ENCODE results near the gene CIZ1.

Gene CIZ1

DNA sequence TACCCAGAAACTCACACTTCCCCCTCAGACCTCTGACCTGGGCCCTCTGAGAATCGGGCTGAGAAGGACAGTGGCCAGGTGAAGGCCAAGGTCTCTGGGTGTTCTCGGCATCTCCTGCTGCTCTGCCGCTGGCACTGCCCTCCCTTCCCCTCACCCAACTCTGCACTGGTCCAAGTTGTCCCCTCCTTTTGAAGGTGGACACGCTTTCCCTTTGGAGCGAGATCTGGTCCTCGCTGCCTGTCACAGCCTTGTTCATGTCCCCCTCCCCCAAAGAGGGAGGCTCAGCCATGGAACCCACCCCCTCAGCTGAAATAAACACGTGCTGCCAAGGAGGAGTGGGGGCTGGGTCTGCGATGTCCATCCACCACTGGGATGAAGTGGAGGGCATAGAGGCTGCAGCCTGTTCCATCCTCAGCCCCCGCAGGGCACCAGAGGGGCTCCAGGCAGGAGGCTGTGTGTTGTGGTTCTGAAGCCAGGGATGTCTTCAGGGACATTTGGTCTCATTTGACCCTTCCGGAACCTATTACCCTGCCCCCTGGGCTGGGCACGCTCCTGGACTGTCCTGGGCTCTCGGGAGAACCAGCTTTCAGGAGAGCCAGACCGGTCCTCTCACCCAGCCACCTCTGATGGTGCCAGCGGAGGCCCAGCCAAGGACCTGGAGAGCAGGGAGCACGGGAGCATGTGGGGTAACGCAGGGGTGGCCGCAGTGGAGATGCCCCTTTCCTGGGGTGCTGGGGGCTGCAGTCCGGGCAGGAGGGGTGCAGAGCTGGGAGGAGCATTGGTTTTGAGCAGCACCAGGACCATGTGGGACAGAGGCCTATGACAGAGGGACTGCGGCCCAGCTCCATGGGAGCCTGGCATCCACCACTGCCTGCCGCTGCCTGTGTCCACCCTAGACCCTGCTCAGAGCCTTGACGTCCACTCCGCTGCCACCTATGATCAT lies 46.9 kb downstream of the CIZ1 start:
- Histone ChIP-seq H3K36me3 (ENCODE audit: insufficient read depth, insufficient read length, low read length) (no peaks in the 10 kb centered on the region), H3K4me3 (ENCODE audit: insufficient read length, low read depth) (no peak overlapping the region), H3K9ac (ENCODE audit: insufficient read length, low read depth) (no peak overlapping the region), H3K9me3 (ENCODE audit: insufficient read depth, low read length) (no peaks in the 10 kb centered on the region), H3K4me1 (ENCODE audit: insufficient read depth, insufficient read length) (peaks cover 15% of the 10 kb centered on the region), H3K27me3 (ENCODE audit: insufficient read depth, insufficient read length) (peaks cover 3% of the 10 kb centered on the region)
- no peak for TF ChIP-seq ZNF274 (IDR thresholded peaks at IDR 0.05; ENCODE audit: low read depth, low read length)
- TF ChIP-seq SUZ12 (IDR thresholded peaks at IDR 0.05; ENCODE audit: extremely low read depth, insufficient read depth, insufficient read length): no peak
- no peak for TF ChIP-seq YY1 (IDR thresholded peaks at IDR 0.05; ENCODE audit: insufficient read depth, insufficient read length)
- DNase-seq (ENCODE audit: low read depth, low spot score): no peak

DNA sequence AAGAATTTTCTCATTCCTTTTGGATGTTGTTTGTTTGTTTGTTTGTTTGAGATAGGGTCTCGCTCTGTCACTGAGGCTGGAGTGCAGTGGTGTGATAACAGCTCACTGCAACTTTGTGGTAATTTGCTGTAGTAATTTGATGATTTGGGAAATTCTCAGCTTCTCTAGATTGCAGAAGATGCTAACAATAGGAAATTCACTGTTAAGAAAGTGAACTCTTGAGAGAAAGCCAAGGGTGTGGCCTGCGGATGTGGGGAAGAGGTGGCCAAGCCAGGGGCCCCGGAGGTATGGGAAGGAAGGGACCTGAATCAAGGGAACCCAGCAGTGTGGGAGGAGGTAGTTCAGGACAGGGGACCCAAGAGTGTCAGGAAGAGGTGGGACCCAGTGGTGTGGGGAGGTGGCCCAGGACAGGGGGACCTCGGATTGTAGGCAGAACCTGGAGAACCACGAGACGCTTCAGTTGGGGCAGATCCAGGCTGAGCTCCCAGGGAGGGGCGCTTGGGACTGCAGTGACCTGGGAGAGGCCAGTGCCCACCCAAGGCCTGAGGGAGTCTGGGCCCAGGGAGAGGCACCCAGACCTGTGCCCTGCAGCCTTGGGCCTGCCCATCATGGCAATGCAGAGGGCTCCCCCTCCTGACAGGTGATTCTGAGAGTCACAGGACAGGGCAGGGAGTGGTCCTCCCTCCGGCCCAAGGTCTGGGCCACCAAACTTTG lies 47.7 kb downstream of the CIZ1 start:
- Histone ChIP-seq H3K9me3 (ENCODE audit: insufficient read depth, low read length) (no peaks in the 10 kb centered on the region), H3K4me3 (ENCODE audit: insufficient read length, low read depth) (no peak overlapping the region), H3K36me3 (ENCODE audit: insufficient read depth, insufficient read length, low read length) (no peaks in the 10 kb centered on the region), H3K9ac (ENCODE audit: insufficient read length, low read depth) (no peak overlapping the region), H3K4me1 (ENCODE audit: insufficient read depth, insufficient read length) (peaks cover 12% of the 10 kb centered on the region), H3K27me3 (ENCODE audit: insufficient read depth, insufficient read length) (peaks cover 3% of the 10 kb centered on the region)
- no peak for DNase-seq (ENCODE audit: low read depth, low spot score)
- TF ChIP-seq YY1 (IDR thresholded peaks at IDR 0.05; ENCODE audit: insufficient read depth, insufficient read length) (no peak), SUZ12 (IDR thresholded peaks at IDR 0.05; ENCODE audit: extremely low read depth, insufficient read depth, insufficient read length) (no peak), ZNF274 (IDR thresholded peaks at IDR 0.05; ENCODE audit: low read depth, low read length) (no peak)

DNA sequence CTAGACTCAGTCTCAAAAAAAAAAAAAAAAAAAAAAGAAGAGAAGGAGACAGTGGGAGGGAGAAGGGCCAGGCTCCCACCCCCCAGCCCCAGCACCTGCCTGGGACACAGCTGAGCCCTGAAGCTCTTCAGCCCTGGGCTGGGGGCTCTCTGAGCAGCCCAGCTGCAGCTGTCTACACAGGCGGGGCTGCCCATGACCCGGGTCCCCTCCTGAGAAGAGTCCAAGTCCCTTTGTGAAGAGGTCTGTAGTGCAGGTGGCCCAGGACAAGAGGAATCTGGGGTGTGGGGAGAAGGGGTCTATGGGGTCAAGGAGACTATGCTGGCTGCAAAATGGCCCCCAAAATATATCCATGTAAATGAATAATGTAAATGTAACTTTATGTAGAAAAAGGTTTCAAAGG lies 48.8 kb downstream of the CIZ1 start:
- Histone ChIP-seq H3K9ac (ENCODE audit: insufficient read length, low read depth) (no peak overlapping the region), H3K4me1 (ENCODE audit: insufficient read depth, insufficient read length) (peaks cover 8% of the 10 kb centered on the region), H3K9me3 (ENCODE audit: insufficient read depth, low read length) (no peaks in the 10 kb centered on the region), H3K27me3 (ENCODE audit: insufficient read depth, insufficient read length) (peaks cover 3% of the 10 kb centered on the region), H3K4me3 (ENCODE audit: insufficient read length, low read depth) (no peak overlapping the region), H3K36me3 (ENCODE audit: insufficient read depth, insufficient read length, low read length) (no peaks in the 10 kb centered on the region)
- no peak for DNase-seq (ENCODE audit: low read depth, low spot score)
- no peak for TF ChIP-seq SUZ12 (IDR thresholded peaks at IDR 0.05; ENCODE audit: extremely low read depth, insufficient read depth, insufficient read length)
- no peak for TF ChIP-seq YY1 (IDR thresholded peaks at IDR 0.05; ENCODE audit: insufficient read depth, insufficient read length)
- no peak for TF ChIP-seq ZNF274 (IDR thresholded peaks at IDR 0.05; ENCODE audit: low read depth, low read length)

DNA sequence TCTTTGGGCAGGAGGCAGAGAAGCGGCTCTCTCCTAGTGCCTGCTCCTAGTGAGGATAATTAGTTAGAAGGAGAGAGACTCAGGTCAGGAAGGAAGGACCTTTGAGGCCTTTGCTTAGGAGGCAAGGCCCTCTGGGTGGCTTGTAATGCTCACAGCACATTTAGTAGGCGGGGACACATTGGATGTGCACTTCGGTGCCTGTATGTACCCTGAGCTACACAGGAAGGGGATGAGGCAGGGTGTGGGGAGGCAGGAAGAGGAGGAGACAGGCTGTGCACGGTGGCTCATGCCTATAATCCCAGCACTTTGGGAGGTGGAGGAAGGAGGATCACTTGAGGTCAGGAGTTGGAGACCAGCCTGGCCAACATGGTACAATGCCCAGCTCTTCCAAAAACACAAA lies 49.3 kb downstream of the CIZ1 start:
- Histone ChIP-seq H3K4me3 (ENCODE audit: insufficient read length, low read depth) (no peak overlapping the region), H3K4me1 (ENCODE audit: insufficient read depth, insufficient read length) (peaks cover 8% of the 10 kb centered on the region), H3K9ac (ENCODE audit: insufficient read length, low read depth) (no peak overlapping the region), H3K36me3 (ENCODE audit: insufficient read depth, insufficient read length, low read length) (no peaks in the 10 kb centered on the region), H3K27me3 (ENCODE audit: insufficient read depth, insufficient read length) (peaks cover 3% of the 10 kb centered on the region), H3K9me3 (ENCODE audit: insufficient read depth, low read length) (no peaks in the 10 kb centered on the region)
- TF ChIP-seq ZNF274 (IDR thresholded peaks at IDR 0.05; ENCODE audit: low read depth, low read length) (no peak), SUZ12 (IDR thresholded peaks at IDR 0.05; ENCODE audit: extremely low read depth, insufficient read depth, insufficient read length) (no peak), YY1 (IDR thresholded peaks at IDR 0.05; ENCODE audit: insufficient read depth, insufficient read length) (no peak)
- no peak for DNase-seq (ENCODE audit: low read depth, low spot score)

DNA sequence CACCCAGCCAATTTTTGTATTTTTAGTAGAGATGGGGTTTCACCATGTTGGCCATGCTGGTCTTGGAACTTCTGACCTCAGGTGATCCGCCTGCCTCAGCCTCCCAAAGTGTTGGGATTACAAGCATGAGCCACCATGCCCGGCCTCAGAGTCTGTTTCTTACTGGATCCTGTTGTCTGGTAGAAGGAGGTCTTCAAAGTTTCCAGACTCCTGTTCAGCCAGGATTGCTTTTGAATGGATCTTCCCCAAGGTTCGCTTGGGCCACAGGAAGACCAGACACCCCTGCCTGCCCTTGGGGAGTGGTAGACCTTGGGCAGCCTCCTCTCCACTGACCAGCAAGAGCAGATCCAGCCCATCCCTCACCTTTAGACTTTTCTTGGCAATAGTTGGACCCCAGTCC lies 49.8 kb downstream of the CIZ1 start:
- TF ChIP-seq YY1 (IDR thresholded peaks at IDR 0.05; ENCODE audit: insufficient read depth, insufficient read length): no peak
- no peak for TF ChIP-seq ZNF274 (IDR thresholded peaks at IDR 0.05; ENCODE audit: low read depth, low read length)
- no peak for TF ChIP-seq SUZ12 (IDR thresholded peaks at IDR 0.05; ENCODE audit: extremely low read depth, insufficient read depth, insufficient read length)
- Histone ChIP-seq H3K4me1 (ENCODE audit: insufficient read depth, insufficient read length) (peaks cover 8% of the 10 kb centered on the region), H3K9me3 (ENCODE audit: insufficient read depth, low read length) (no peaks in the 10 kb centered on the region), H3K36me3 (ENCODE audit: insufficient read depth, insufficient read length, low read length) (no peaks in the 10 kb centered on the region), H3K4me3 (ENCODE audit: insufficient read length, low read depth) (no peak overlapping the region), H3K27me3 (ENCODE audit: insufficient read depth, insufficient read length) (peaks cover 3% of the 10 kb centered on the region), H3K9ac (ENCODE audit: insufficient read length, low read depth) (no peak overlapping the region)
- DNase-seq (ENCODE audit: low read depth, low spot score): no peak

DNA sequence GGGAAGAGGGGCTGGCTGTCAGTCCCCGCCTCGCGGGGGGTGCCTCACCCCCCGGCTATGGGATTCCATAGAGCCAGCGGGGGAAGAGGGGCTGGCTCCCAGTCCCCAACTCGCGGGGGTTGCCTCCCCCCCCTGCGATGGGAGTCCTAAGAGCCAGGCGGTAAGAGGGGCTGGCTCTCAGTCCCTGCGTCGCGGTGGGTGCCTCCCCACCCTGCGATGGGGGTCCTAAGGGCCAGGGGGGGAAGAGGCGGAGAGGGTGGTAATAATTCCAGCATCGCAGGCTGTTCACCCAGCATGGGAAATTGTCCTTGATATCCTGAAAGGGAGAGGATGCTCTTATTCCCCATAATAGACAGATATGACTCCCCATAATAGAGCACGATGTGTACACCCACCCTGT lies 51.8 kb downstream of the CIZ1 start:
- TF ChIP-seq YY1 (IDR thresholded peaks at IDR 0.05; ENCODE audit: insufficient read depth, insufficient read length) (no peak), SUZ12 (IDR thresholded peaks at IDR 0.05; ENCODE audit: extremely low read depth, insufficient read depth, insufficient read length) (no peak), ZNF274 (IDR thresholded peaks at IDR 0.05; ENCODE audit: low read depth, low read length) (no peak)
- peaks cover 12% of the 10 kb centered on the region for H3K4me1 ChIP-seq (ENCODE audit: insufficient read depth, insufficient read length)
- DNase-seq (ENCODE audit: low read depth, low spot score): no peak
- H3K9ac ChIP-seq (ENCODE audit: insufficient read length, low read depth): no peak overlapping the region
- H3K9me3 ChIP-seq (ENCODE audit: insufficient read depth, low read length): no peaks in the 10 kb centered on the region
- H3K27me3 ChIP-seq (ENCODE audit: insufficient read depth, insufficient read length): no peaks in the 10 kb centered on the region
- no peak overlapping the region for H3K4me3 ChIP-seq (ENCODE audit: insufficient read length, low read depth)
- no peaks in the 10 kb centered on the region for H3K36me3 ChIP-seq (ENCODE audit: insufficient read depth, insufficient read length, low read length)

DNA sequence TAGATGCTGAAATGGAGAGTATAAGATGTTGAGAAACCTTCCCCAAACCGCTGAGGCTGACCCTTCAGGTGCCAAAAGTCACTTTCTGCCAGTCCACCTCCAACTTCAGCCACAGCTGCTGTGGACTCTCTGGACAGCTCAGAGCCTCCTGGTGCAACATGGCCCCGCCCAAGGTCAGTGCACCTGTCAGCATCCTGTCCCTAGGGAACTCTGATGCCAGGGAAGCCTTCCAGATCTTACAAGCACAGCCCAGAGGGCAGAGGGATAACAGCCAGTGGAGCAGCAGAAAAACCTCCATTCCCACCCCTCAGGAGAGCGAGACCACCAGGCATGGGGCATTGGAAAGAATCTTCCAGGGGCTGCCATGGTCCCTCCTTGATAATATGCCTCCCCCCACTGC lies 53.4 kb downstream of the CIZ1 start:
- Histone ChIP-seq H3K4me1 (ENCODE audit: insufficient read depth, insufficient read length) (peaks cover 6% of the 10 kb centered on the region), H3K9me3 (ENCODE audit: insufficient read depth, low read length) (peaks cover 10% of the 10 kb centered on the region), H3K36me3 (ENCODE audit: insufficient read depth, insufficient read length, low read length) (no peaks in the 10 kb centered on the region), H3K9ac (ENCODE audit: insufficient read length, low read depth) (no peak overlapping the region), H3K27me3 (ENCODE audit: insufficient read depth, insufficient read length) (peaks cover 4% of the 10 kb centered on the region), H3K4me3 (ENCODE audit: insufficient read length, low read depth) (no peak overlapping the region)
- DNase-seq (ENCODE audit: low read depth, low spot score): no peak
- TF ChIP-seq ZNF274 (IDR thresholded peaks at IDR 0.05; ENCODE audit: low read depth, low read length): no peak
- no peak for TF ChIP-seq SUZ12 (IDR thresholded peaks at IDR 0.05; ENCODE audit: extremely low read depth, insufficient read depth, insufficient read length)
- no peak for TF ChIP-seq YY1 (IDR thresholded peaks at IDR 0.05; ENCODE audit: insufficient read depth, insufficient read length)
